ENCODE results near the gene NDUFV1.
"Not testable (repeated sequence)": the region's sequence is repeated elsewhere in the genome, so short reads cannot be mapped to it uniquely, and the experiment has no call there.

The NDUFV1 gene

GRCh38 chr11:67611704-67612587 lies 5.2 kb downstream of the NDUFV1 start:
- DNase-seq (ENCODE audit: low read depth in 2 of 2) = no peak

DNA sequence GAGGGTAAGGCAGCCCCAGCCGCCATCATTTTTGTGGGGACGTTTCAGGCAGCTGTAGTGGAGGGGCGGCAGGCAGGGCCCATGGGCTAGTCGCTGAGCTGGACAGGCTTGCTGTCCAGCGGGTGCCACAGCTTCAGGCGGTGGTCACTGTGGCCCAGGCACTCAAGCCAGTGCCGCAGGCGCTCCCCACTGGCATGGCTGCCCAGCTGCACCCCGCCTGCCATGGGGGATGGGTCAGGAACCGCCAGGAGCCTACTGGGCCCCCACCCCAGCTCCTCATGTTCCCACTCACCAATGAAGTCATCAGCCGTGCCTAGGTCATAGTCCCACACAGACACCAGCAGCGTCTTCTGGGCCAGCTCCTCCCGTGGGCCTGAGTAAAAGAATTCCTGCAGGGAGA lies 6.0 kb downstream of the NDUFV1 start:
- no peak for DNase-seq (ENCODE audit: low read depth in 2 of 2)

GRCh38 chr11:67613313-67613959 lies 6.7 kb downstream of the NDUFV1 start:
- DNase-seq (ENCODE audit: low read depth in 2 of 2) = no peak

- peak; percentile 70 to 73 for DNase-seq (ENCODE audit: low read depth in 2 of 2)
These were observed 7.4 kb downstream of the NDUFV1 start for GRCh38 chr11:67613960-67614715.

- peak; percentile 55 to 57 for DNase-seq (ENCODE audit: low read depth in 2 of 2)
These were observed 8.3 kb downstream of the NDUFV1 start for GRCh38 chr11:67614730-67615714.

DNA sequence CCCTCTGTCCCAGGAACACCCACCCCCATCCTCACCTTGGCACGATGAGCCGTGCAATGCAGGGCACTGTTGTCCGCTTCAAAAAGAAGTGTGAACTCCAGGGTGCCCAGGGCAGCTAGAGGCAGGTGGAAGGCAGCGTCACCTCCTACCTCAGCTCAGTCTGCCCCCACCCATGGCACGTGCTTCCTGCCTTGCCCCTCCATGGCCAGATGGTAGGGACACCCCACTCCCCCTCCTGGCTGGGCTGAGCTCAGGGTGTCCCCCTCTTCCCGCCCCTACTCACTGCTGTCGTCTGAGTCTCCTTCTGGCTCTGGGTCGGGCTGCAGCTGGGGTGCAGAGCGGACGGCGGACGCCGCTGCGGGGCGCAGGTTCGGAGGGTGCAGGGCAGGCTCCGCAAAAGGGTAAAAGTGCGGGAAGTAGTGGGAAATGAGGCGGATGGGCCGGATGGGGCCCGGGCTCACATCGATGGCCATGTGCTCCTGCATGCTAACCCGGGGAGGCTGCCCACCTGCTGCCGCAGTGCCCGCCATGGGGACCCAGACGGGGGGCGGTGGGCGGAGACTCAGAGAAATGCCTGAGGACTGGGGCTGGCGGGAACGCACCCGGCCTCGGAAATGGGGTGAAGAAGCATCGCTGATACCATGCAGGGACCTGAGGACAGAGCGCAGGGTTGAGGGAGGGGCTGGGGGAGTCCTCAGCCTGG lies 9.1 kb downstream of the NDUFV1 start:
- no peak for DNase-seq (ENCODE audit: low read depth in 2 of 2)

DNA sequence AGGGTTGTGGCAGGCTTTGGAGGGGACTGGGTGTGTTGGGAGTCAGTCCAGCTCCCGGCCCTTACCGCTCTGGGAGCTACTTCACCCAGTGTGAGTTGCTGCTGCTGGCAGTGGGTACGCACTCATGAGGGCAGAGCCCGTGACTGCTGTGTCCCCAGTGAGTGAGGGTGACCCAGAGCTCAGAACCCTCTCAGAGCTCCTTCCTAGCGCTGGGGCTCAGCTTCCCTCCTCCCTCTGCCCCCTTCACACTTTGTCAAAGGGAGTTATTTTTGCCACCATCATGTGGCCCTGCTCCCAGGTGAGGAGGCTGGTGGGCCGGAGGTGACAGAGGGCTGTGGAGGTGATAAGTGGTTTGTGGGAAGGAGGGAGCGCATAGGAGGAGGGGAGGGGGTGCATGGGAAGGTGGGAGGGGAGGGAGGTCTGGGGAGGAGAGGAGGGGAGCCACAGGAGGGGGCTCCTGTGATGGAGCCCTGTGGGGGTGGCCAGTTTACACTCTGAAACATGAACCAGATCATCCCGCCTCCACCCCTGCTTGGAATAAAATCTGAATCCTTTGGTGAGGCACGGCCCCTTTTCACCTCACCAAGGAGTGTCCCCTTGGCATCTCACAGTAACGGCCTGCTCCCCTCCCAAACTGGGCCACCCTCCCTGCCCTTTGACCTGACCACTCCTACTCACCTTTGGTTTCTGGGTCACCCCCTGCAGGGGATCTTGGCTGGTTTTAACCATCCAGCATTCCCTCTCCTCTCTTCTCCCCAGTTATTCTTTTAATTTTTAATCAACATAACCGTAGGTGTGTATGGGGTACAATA lies 9.9 kb downstream of the NDUFV1 start:
- DNase-seq (ENCODE audit: low read depth in 2 of 2) = no peak

GRCh38 chr11:67617243-67617953 lies 10.7 kb downstream of the NDUFV1 start:
- DNase-seq (ENCODE audit: low read depth in 2 of 2) = no peak

DNA sequence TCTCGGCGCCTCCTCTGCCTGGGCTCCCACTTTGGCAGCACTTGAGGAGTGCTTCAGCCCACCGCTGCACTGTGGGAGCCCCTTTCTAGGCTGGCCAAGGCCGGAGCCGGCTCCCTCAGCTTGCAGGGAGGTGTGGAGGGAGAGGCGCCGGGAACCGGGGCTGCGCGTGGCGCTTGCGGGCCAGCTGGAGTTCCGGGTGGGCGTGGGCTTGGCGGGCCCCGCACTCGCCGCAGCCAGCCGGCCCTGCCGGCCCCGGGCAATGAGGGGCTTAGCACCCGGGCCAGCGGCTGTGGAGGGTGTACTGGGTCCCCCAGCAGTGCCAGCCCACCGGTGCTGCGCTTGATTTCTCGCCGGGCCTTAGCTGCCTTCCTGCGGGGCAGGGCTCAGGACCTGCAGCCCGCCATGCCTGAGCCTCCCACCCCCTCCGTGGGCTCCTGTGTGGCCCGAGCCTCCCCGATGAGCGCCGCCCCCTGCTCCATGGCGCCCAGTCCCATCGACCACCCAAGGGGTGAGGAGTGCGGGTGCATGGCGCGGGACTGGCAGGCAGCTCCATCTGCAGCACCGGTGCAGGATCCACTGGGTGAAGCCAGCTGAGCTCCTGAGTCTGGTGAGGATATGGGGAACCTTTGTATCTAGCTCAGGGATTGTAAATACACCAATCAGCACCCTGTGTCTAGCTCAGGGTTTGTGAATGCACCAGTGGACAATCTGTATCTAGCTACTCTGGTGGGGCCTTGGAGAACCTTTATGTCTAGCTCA lies 12.3 kb downstream of the NDUFV1 start:
- DNase-seq (ENCODE audit: low read depth in 2 of 2) = not testable (repeated sequence)

DNA sequence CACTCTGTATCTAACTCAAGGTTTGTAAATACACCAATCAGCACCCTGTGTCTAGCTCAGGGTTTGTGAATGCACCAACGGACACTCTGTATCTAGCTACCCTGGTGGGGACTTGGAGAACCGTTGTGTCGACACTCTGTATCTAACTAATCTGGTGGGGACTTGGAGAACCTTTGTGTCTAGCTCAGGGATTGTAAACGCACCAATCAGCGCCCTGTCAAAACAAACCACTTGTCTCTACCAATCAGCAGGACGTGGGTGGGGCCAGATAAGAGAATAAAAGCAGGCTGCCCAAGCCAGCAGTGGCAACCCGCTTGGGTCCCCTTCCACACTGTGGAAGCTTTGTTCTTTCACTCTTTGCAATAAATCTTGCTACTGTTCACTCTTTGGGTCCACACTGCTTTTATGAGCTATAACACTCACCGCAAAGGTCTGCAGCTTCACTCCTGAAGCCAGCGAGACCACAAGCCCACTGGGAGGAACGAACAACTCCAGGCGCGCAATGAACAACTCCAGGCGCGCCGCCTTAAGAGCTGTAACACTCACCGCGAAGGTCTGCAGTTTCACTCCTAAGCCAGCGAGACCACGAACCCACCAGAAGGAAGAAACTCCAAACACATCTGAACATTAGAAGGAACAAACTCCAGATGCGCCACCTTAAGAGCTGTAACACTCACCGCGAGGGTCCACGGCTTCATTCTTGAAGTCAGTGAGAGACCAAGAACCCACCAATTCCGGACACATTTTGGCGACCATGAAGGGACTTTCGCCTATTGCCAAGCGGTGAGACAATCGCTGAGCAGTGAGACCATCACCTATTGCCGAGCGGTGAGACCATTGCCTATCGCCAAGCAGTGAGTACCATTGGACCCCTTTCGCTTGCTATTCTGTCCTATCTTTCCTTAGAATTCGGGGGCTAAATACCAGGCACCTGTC lies 13.2 kb downstream of the NDUFV1 start:
- not testable (repeated sequence) for DNase-seq (ENCODE audit: low read depth in 2 of 2)

GRCh38 chr11:67620621-67621020 lies 13.9 kb downstream of the NDUFV1 start:
- not testable (repeated sequence) for DNase-seq (ENCODE audit: low read depth in 2 of 2)

GRCh38 chr11:67621928-67622327 lies 15.2 kb downstream of the NDUFV1 start:
- not testable (repeated sequence) for DNase-seq (ENCODE audit: low read depth in 2 of 2)

GRCh38 chr11:67622905-67623304 lies 16.2 kb downstream of the NDUFV1 start:
- not testable (repeated sequence) for DNase-seq (ENCODE audit: low read depth in 2 of 2)

- not testable (repeated sequence) for DNase-seq (ENCODE audit: low read depth in 2 of 2)
These were observed 17.1 kb downstream of the NDUFV1 start for GRCh38 chr11:67623795-67624194.

DNA sequence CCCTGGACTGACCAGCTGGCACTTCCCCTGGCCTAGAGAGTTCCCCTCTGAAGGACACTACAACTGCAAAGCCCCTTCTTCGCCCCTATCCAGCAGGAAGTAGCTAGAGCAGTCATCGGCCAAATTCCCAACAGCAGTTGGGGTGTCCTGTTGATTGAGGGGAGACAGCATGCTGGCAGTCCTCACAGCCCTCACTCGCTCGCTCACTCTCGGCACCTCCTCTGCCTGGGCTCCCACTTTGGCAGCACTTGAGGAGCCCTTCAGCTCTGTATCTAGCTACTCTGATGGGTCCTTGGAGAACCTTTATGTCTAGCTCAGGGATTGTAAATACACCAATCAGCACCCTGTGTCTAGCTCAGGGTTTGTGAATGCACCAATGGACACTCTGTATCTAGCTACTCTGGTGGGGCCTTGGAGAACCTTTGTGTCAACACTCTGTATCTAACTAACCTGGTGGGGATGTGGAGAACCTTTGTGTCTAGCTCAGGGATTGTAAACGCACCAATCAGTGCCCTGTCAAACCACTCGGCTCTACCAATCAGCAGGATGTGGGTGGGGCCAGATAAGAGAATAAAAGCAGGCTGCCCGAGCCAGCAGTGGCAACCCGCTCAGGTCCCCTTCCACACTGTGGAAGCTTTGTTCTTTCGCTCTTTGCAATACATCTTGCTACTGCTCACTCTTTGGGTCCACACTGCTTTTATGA lies 19.5 kb downstream of the NDUFV1 start:
- not testable (repeated sequence) for DNase-seq (ENCODE audit: low read depth in 2 of 2)

DNA sequence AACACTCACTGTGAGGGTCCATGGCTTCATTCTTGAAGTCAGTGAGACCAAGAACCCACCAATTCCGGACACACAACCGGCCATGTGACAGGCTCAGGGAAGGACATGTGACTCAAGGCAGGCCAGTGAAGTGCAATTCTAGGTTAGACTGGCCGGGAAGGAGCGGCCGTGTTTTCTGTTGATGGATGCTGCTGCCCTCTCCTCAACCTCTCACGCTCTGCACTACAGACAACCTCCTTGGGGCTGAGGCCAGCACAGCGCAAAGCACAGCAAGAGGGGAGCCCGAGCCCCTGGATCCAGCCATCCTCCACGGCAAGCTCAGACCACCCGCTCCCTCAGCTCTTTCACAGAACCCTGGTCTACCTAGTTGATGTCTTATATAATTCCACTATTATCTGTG lies 20.2 kb downstream of the NDUFV1 start:
- DNase-seq (ENCODE audit: low read depth in 2 of 2) = no peak

DNA sequence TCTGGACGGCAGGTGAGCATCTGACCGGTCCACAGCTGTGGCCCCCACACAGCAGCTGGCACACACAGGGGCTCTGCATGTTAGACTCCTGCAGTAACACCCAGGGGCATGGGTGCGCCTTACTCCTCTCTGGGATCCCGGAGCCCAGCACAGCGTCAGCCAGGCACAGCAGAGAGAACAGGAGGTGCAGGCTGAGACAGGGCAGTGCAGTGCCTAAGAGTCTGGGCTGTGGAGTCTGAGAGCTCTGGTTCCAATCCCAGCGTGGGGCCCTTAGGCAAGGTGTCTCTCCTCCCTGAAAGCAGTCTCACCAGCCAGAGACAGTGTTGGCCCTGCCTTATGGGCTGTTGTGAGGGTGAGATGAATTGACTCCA lies 20.7 kb downstream of the NDUFV1 start:
- no peak for DNase-seq (ENCODE audit: low read depth in 2 of 2)
